Naive B cell (primary cell): ENCODE results near the gene FAM180A. TPM values are rescaled to one million over a fixed set of nuclear protein-coding genes. Genes with fewer than 3 reads are reported as not detected.

Experiments
- ATAC-seq, 2 donors: fragments of 150-1000 bp; cut with Tn5 transposase; 2 replicates each; pipeline ENCODE4 v1.10.0; 2021; ENCODE audit warnings: low read depth in 2 of 2, mild to moderate bottlenecking in 2 of 2, moderate library complexity in 2 of 2
- DNase-seq: peaks from one replicate; pipeline ENCODE4 v3.0.0; 2022
- H3K27ac Mint-ChIP-seq, 6 donors: one replicate each; pipeline ENCODE4 v1.8.0; 2020 to 2022; ENCODE audit warnings: mild to moderate bottlenecking in 6 of 6, mixed read lengths in 6 of 6, moderate library complexity in 5 of 6, inconsistent platforms in 2 of 6
- H3K27me3 Mint-ChIP-seq, 3 donors: one replicate each; pipeline ENCODE4 v1.8.0; 2021 to 2022; ENCODE audit warnings: mixed read lengths in 3 of 3, mild to moderate bottlenecking in 1 of 3
- H3K36me3 Mint-ChIP-seq, 2 donors: one replicate each; pipeline ENCODE4 v1.8.0; 2020 to 2022; ENCODE audit warnings: mixed read lengths in 2 of 2, inconsistent platforms in 1 of 2, mild to moderate bottlenecking in 1 of 2
- H3K4me1 Mint-ChIP-seq, 3 donors: one replicate each; pipeline ENCODE4 v1.8.0; 2020 to 2022; ENCODE audit warnings: mixed read lengths in 3 of 3, inconsistent platforms in 1 of 3, mild to moderate bottlenecking in 1 of 3, moderate library complexity in 1 of 3
- H3K4me3 Mint-ChIP-seq, 8 donors: one replicate each; pipeline ENCODE4 v1.8.0; 2020 to 2022; ENCODE audit warnings: mild to moderate bottlenecking in 8 of 8, mixed read lengths in 8 of 8, moderate library complexity in 8 of 8, inconsistent platforms in 2 of 8
- H3K9me3 Mint-ChIP-seq, 7 donors: one replicate each; pipeline ENCODE4 v1.8.0; 2020 to 2022; ENCODE audit warnings: mixed read lengths in 7 of 7, mild to moderate bottlenecking in 5 of 7, inconsistent platforms in 2 of 7, moderate library complexity in 1 of 7
- polyA plus RNA-seq, 6 donors: library from polyadenylated mRNA; unstranded; fragments of 300-500 nt; fragmentation: Illumina TruSeq; gene quantifications; one replicate each; pipeline ENCODE4 v1.2.3, GENCODE V29; 2021; ENCODE audit warnings: low read depth in 6 of 6

Gene FAM180A
- not detected for polyA plus RNA-seq

- DNase-seq (no peak), ATAC-seq (no peak)
- Mint-ChIP-seq H3K36me3 (peaks cover 0 to 4% of the 10 kb centered on the region in 2 donors), H3K27ac (no peak within 1 kb of the TSS), H3K4me1 (no peaks in the 10 kb centered on the region), H3K9me3 (peaks cover 0 to 1% (median 0%) of the 10 kb centered on the region in 7 donors), H3K4me3 (peak within 1 kb of the TSS in 1 of 8 donors; percentile 10), H3K27me3 (peaks cover 0 to 24% (median 16%) of the 10 kb centered on the region in 3 donors)
These were observed at the start of gene FAM180A for GRCh38 chr7:135748770-135749169. Gene FAM180A (minus strand): TSS chr7:135748813. CDS start chr7:135748580, 233 bp downstream.

DNA sequence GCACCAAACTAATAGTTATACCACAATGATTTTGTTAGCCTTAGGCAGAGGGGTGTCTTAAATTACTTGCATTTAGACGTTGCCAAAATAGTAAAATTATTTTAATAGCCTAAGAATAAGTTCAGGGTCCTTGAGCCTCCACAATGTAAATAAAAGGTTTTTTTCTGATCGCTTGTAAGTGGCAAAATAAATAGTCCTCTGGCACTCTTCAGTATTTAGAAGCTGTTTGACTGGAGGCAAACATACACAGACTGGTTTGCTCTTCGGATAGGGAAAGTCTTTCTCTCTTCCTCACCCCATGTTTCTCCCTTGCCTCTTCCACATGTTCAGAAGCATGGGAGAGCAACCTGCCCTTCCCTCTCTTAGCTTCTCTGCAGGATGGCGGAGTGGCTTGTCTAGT is 49.5 kb upstream of the FAM180A start:
- Mint-ChIP-seq H3K4me3 (no peak overlapping the region), H3K4me1 (peaks cover 5 to 10% (median 8%) of the 10 kb centered on the region in 3 donors), H3K27ac (no peak overlapping the region), H3K9me3 (no peaks in the 10 kb centered on the region), H3K36me3 (peaks cover 0 to 7% of the 10 kb centered on the region in 2 donors), H3K27me3 (peaks cover 17 to 54% (median 49%) of the 10 kb centered on the region in 3 donors)
- no peak for ATAC-seq
- no peak for DNase-seq

DNA sequence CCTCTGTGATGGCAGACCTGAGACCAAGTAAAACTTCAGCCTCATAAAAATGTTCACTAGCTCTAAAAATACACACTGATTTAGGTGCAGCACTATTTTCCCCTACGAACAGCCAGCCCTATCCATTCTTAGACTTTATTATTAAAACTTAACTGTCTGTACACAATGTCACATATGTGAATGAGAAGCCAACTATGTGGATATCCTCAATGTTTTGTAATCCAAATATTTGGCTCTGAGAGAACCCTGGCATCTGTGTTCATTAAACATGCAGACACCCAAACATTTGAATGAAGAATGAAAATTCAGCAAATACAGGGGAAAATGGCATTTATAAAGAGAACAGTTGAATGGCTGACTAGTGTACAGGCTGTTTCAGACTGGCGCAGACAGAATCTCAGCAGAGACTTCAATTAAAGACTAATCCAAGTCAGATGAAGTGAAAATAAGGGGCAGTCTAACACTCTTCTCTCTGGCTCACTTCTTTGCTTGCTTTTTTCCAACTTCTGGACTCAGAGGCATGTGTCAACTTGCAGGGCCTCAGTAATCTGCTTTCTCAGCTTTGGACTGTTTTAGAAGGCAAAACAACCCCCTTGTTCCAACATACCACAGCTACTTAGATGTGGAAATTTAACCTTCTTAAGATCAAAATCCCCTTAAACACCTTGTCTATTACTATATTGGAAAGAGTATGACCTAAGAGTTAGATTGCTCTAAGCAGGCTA is 47.4 kb upstream of the FAM180A start:
- Mint-ChIP-seq H3K27me3 (peaks cover 14 to 47% (median 46%) of the 10 kb centered on the region in 3 donors), H3K4me1 (peaks cover 4 to 6% (median 5%) of the 10 kb centered on the region in 3 donors), H3K9me3 (no peaks in the 10 kb centered on the region), H3K4me3 (no peak overlapping the region), H3K27ac (peak overlapping the region in 1 of 6 donors; percentile 75), H3K36me3 (peaks cover 0 to 7% of the 10 kb centered on the region in 2 donors)
- DNase-seq (no peak), ATAC-seq (no peak)

- Mint-ChIP-seq H3K4me1 (no peaks in the 10 kb centered on the region), H3K4me3 (no peak overlapping the region), H3K27me3 (peaks cover 11 to 41% (median 40%) of the 10 kb centered on the region in 3 donors), H3K27ac (no peak overlapping the region), H3K9me3 (no peaks in the 10 kb centered on the region), H3K36me3 (peaks cover 0 to 7% of the 10 kb centered on the region in 2 donors)
- no peak for DNase-seq
- ATAC-seq: no peak
These were observed 45.2 kb upstream of the FAM180A start for GRCh38 chr7:135793841-135794240.

DNA sequence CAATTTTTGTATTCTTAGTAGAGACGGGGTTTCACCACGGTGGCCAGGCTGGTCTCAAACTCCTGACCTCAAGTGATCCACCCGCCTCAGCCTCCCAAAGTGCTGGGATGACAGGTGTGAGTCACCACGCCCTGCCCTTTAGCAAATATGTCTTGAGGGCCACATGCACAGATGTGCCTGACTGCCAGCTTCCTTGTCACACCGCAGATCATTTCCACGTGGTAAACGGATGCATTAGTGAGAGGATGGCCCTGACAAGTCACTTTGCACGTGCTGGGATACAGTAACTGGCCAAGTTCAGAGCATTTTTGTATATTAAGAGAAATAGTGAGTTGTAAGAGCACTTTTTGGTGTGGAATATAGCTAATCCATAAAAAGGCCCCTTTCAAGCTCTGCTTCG is 44.3 kb upstream of the FAM180A start:
- H3K27me3 Mint-ChIP-seq: peaks cover 11 to 44% (median 42%) of the 10 kb centered on the region in 3 donors
- ATAC-seq: no peak
- no peak for DNase-seq
- H3K4me3 Mint-ChIP-seq: no peak overlapping the region
- H3K36me3 Mint-ChIP-seq: peaks cover 0 to 7% of the 10 kb centered on the region in 2 donors
- H3K9me3 Mint-ChIP-seq: no peaks in the 10 kb centered on the region
- H3K4me1 Mint-ChIP-seq: no peaks in the 10 kb centered on the region
- no peak overlapping the region for H3K27ac Mint-ChIP-seq

DNA sequence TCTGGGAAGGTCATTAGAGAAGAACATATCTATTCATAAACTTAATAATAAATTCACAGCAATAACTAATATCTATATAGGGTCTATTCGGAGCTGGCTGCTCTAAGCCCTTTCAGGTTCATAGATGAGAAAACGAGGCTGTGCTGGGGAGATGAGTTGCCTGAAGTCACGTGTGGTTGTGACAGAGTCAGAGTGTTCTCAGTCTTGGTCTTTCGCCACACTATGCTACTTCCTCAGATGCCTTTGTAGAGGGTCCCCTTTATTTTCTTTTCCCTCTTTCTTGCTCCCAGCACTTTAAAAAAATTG is 43.7 kb upstream of the FAM180A start:
- Mint-ChIP-seq H3K4me3 (no peak overlapping the region), H3K4me1 (no peaks in the 10 kb centered on the region), H3K36me3 (peaks cover 0 to 7% of the 10 kb centered on the region in 2 donors), H3K27me3 (peaks cover 11 to 44% (median 42%) of the 10 kb centered on the region in 3 donors), H3K27ac (no peak overlapping the region), H3K9me3 (no peaks in the 10 kb centered on the region)
- no peak for ATAC-seq
- DNase-seq: no peak

DNA sequence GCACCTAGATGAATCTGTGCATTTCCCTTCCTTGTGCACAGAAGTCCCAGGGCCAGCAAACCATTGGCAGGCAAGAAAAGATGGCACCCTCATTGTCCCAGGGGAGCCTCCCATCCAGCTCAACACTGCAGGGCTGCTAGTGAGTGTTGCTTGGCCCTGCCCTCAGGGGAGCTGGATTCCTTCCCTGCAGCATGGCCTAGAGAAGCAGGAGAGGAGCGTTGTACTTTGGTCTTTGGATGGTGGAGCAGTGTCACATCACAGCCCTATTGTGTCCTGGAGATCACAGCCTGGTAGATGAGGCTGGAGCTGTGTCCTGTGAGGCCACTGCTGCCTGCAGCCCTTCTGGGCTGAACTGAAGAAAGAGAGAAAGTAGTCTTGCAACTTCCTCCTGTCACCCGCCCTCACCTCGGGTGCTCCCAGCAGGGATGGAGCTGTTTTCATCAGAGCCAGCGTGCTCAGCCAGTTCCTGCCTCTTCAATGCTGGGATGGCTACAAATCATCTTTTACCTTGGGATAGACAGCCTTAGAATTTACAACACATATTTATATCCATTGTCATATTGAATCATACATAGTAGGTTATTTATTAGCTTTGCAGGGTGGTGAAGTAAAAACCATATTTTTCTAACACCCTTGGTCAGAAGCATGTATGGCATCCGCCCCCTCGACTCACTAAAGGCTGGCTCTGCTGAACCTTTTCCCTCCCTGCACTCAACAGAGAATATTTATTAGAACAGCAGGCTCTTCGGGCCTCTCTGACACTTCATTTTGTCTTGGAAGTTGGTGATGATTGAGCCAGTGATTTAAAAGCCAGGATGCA is 43.1 kb upstream of the FAM180A start:
- peak overlapping the region in 1 of 6 donors; percentile 27 for H3K27ac Mint-ChIP-seq
- H3K27me3 Mint-ChIP-seq: peaks cover 11 to 46% (median 43%) of the 10 kb centered on the region in 3 donors
- no peaks in the 10 kb centered on the region for H3K9me3 Mint-ChIP-seq
- DNase-seq: no peak
- H3K36me3 Mint-ChIP-seq: peaks cover 0 to 7% of the 10 kb centered on the region in 2 donors
- no peaks in the 10 kb centered on the region for H3K4me1 Mint-ChIP-seq
- no peak for ATAC-seq
- no peak overlapping the region for H3K4me3 Mint-ChIP-seq

DNA sequence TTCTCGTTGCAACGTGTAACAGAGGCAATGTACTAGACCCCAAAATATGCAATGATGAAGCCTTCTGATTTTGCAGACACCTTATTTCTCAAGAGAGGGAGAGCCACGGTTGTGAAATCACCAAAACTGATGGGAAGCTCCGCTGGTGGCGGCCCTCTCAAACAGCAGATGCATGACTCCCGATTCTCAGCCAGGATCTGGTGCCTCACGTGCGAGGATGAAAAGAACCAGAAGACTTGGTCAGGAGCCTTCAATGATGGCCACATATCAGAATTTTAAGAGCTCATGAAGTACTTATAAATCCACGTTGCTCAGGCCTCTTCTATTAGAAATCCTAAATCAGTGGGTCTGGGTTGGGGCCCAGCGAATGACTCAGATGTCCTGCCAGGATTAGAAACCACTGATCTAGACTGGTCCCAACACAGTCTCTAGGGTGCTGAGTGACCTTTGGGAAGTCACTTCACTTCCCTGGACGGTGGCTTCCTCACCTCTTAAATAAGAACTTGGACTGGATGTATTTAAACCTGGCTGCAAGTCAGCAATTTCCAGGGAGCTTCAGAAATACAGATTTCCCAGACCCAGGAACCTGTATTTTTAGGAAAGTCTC is 41.9 kb upstream of the FAM180A start:
- Mint-ChIP-seq H3K27me3 (peaks cover 11 to 51% (median 47%) of the 10 kb centered on the region in 3 donors), H3K4me1 (no peaks in the 10 kb centered on the region), H3K36me3 (peaks cover 0 to 7% of the 10 kb centered on the region in 2 donors), H3K27ac (no peak overlapping the region), H3K4me3 (no peak overlapping the region), H3K9me3 (no peaks in the 10 kb centered on the region)
- ATAC-seq (no peak), DNase-seq (no peak)

GRCh38 chr7:135789956-135790355 is 41.3 kb upstream of the FAM180A start:
- DNase-seq: no peak

DNA sequence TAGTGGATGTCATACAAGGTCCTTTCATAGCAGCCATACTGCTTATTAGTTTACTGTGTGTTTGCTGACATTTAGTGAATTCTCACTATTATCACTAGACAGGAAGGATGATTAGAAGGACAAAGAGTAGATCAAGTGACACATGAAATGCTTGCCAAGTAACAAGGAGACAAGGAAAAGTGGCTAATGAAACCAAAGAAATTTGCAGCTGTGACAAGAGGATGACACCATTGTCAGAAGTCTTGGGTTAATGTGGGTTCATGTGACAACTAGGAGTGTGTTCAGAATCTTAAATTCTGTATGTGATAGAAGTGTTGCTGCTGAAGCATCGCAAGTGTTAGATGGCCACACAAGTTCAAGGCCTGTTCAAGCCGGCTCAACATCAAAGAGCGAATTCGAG is 40.8 kb upstream of the FAM180A start:
- Mint-ChIP-seq H3K36me3 (peaks cover 0 to 6% of the 10 kb centered on the region in 2 donors), H3K9me3 (no peaks in the 10 kb centered on the region), H3K4me1 (no peaks in the 10 kb centered on the region), H3K27me3 (peaks cover 11 to 53% (median 52%) of the 10 kb centered on the region in 3 donors), H3K4me3 (no peak overlapping the region), H3K27ac (no peak overlapping the region)
- ATAC-seq (no peak), DNase-seq (no peak)

More at GRCh38 chr7:135789956-135790355, 41.3 kb upstream of the FAM180A start:
- Mint-ChIP-seq H3K4me3 (no peak overlapping the region), H3K9me3 (no peaks in the 10 kb centered on the region), H3K36me3 (peaks cover 0 to 7% of the 10 kb centered on the region in 2 donors), H3K27ac (no peak overlapping the region), H3K27me3 (peaks cover 11 to 51% (median 49%) of the 10 kb centered on the region in 3 donors), H3K4me1 (no peaks in the 10 kb centered on the region)
- ATAC-seq: no peak

GRCh38 chr7:135786911-135787310 is 38.3 kb upstream of the FAM180A start:
- Mint-ChIP-seq H3K4me3 (no peak overlapping the region), H3K27me3 (peaks cover 5 to 48% (median 44%) of the 10 kb centered on the region in 3 donors), H3K27ac (no peak overlapping the region), H3K9me3 (no peaks in the 10 kb centered on the region), H3K4me1 (no peaks in the 10 kb centered on the region), H3K36me3 (no peaks in the 10 kb centered on the region)
- DNase-seq: no peak
- ATAC-seq: no peak

DNA sequence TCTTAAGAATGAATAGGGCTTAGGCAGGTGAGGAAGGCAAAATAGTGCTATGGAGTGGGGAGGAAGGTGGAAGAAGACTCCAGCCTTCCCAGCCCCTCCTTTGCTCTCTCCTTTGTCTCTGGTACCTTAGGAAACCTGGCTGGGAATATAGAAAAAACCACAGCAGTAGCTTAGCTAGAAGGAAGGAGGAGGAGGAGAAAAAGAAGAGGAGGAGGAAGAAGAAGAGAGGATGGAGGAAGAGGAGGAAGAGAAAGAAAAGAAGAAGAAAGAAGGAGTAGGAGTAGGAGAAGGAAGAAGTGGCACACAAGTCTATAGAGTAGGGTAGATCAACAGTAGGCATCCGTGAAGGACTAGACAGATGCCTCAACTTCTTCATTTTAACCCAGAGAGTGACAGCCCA is 36.5 kb upstream of the FAM180A start:
- no peak overlapping the region for H3K27ac Mint-ChIP-seq
- no peak for ATAC-seq
- H3K9me3 Mint-ChIP-seq: no peaks in the 10 kb centered on the region
- H3K4me3 Mint-ChIP-seq: no peak overlapping the region
- no peaks in the 10 kb centered on the region for H3K4me1 Mint-ChIP-seq
- peaks cover 5 to 40% (median 37%) of the 10 kb centered on the region in 3 donors for H3K27me3 Mint-ChIP-seq
- no peaks in the 10 kb centered on the region for H3K36me3 Mint-ChIP-seq
- no peak for DNase-seq

- no peak for ATAC-seq
- H3K36me3 Mint-ChIP-seq: no peaks in the 10 kb centered on the region
- H3K4me1 Mint-ChIP-seq: no peaks in the 10 kb centered on the region
- no peak overlapping the region for H3K27ac Mint-ChIP-seq
- peaks cover 6 to 31% (median 28%) of the 10 kb centered on the region in 3 donors for H3K27me3 Mint-ChIP-seq
- no peak overlapping the region for H3K4me3 Mint-ChIP-seq
- no peak for DNase-seq
- peaks cover 0 to under 1% (median 0%) of the 10 kb centered on the region in 7 donors for H3K9me3 Mint-ChIP-seq
These were observed 35.4 kb upstream of the FAM180A start for GRCh38 chr7:135784013-135784412.
